HepG2 (cell line): ENCODE data around the gene GCNT2. TPM values are rescaled to one million over a fixed set of nuclear protein-coding genes. Genes with fewer than 3 reads are reported as not detected.

Source experiments
- ATAC-seq: fragments of 200-7000 bp; cut with Tn5 transposase; 3 replicates; pipeline ENCODE4 v1.9.1; 2020; ENCODE audit warnings: mild to moderate bottlenecking, moderate library complexity
- BruUV-seq: library from RNA; stranded (reverse); fragments of 400-500 nt; replicated peaks from 2 replicates; lab custom pipeline; 2021; lab: Mats Ljungman, UMichigan
- CTCF ChIA-PET: fragments of 300-600 bp; formaldehyde crosslinking; extraction: SDS; loops from one replicate; lab custom pipeline; 2021; ENCODE audit warnings: low total read pairs, inconsistent platforms, low intra/inter-chr PET ratio; lab: Yijun Ruan, JAX
- POLR2A ChIA-PET: fragments of 350-600 bp; sonication (Branson Sonifier 250); formaldehyde crosslinking; loops from one replicate; lab custom pipeline; 2020; ENCODE audit warnings: antibody characterized with exemption, inconsistent platforms; lab: Yijun Ruan, JAX
- DNase-seq: peaks from one replicate; pipeline ENCODE4 v3.0.0-alpha.2; 2015; ENCODE audit warnings: low spot score
- FAIRE-seq: peaks from 3 replicates; lab custom pipeline; 2011; peaks lifted over from hg19 to GRCh38; lab: Jason Lieb, UNC
- H2AFZ ChIP-seq: one replicate; pipeline ENCODE4 v1.6.1; 2011; ENCODE audit warnings: low read length, inconsistent platforms
- H3K27ac ChIP-seq: fragments of 300-600 bp; 3 replicates; pipeline ENCODE4 v1.8.0; 2011; ENCODE audit warnings: mixed run types, mild to moderate bottlenecking, mixed read lengths, low read length, inconsistent platforms; ENCODE audit not compliant: insufficient read depth; ENCODE audit errors: extremely low read length
- H3K27me3 ChIP-seq, 2 experiments: fragments of 200-600 bp in 1 of 2; 2 replicates in 1 of 2; 3 replicates in 1 of 2; pipeline versions ENCODE4 v1.6.0 to v1.8.0; 2011; ENCODE audit warnings: low read length in 2 of 2, mild to moderate bottlenecking in 2 of 2, moderate library complexity in 2 of 2, inconsistent platforms in 1 of 2; ENCODE audit not compliant: insufficient read depth in 2 of 2, control insufficient read depth in 1 of 2
- H3K36me3 ChIP-seq, 2 experiments: fragments of 200-600 bp in 1 of 2; replicated peaks in 1 of 2; 2 replicates in 1 of 2; 3 replicates in 1 of 2; pipeline versions ENCODE4 v1.5.1 to v1.8.0; 2011; ENCODE audit warnings: low read length in 2 of 2, inconsistent platforms in 1 of 2; ENCODE audit not compliant: insufficient read depth in 2 of 2, control insufficient read depth in 1 of 2
- H3K4me1 ChIP-seq: 2 replicates; pipeline ENCODE4 v1.5.1; 2012; ENCODE audit warnings: low read length, inconsistent platforms; ENCODE audit not compliant: insufficient read depth
- H3K4me2 ChIP-seq: 2 replicates; pipeline ENCODE4 v1.6.0; 2011; ENCODE audit warnings: low read depth, low read length, inconsistent platforms
- H3K4me3 ChIP-seq, 3 experiments: fragments of 200-600 bp in 1 of 3; sonication (generic), shearing (Covaris generic) in 1 of 3; replicated peaks in 1 of 3; 2 replicates each; pipeline ENCODE4 v1.5.1; 2011 to 2016; ENCODE audit warnings: low read length in 3 of 3, inconsistent platforms in 2 of 3, low read depth in 2 of 3, mild to moderate bottlenecking in 2 of 3, control low read depth in 1 of 3, mixed read lengths in 1 of 3; ENCODE audit not compliant: insufficient read depth in 1 of 3
- H3K79me2 ChIP-seq: one replicate; pipeline ENCODE4 v1.6.1; 2011; ENCODE audit warnings: low read length, inconsistent platforms; ENCODE audit not compliant: insufficient read depth
- H3K9ac ChIP-seq: 2 replicates; pipeline ENCODE4 v1.6.0; 2011; ENCODE audit warnings: mild to moderate bottlenecking, low read depth, low read length, inconsistent platforms; ENCODE audit not compliant: insufficient read depth
- H3K9me3 ChIP-seq: 2 replicates; pipeline ENCODE4 v1.5.1; 2012; ENCODE audit warnings: mild to moderate bottlenecking, low read length
- H4K20me1 ChIP-seq: 2 replicates; pipeline ENCODE4 v1.6.0; 2011; ENCODE audit warnings: inconsistent platforms, mild to moderate bottlenecking, low read length, moderate library complexity; ENCODE audit not compliant: insufficient read depth
- CEBPB ChIP-seq: IDR thresholded peaks from 2 replicates; pipeline ENCODE4 v1.6.1; 2011; ENCODE audit warnings: low read depth, low read length, improper control_type of control experiment, borderline replicate concordance
- GRHL1 ChIP-seq: sonication (generic); formaldehyde crosslinking; conservative IDR thresholded peaks from 2 replicates; pipeline ENCODE4 v1.8.0; 2022; ENCODE audit warnings: missing genetic modification reagents
- KDM2A ChIP-seq: sonication (generic); formaldehyde crosslinking; IDR thresholded peaks from 2 replicates; pipeline ENCODE4 v1.4.0; 2020; ENCODE audit warnings: low read depth, missing genetic modification reagents, borderline replicate concordance
- SOX13 ChIP-seq, 3 experiments: fragments of 450-650 bp in 1 of 3; sonication (generic) in 1 of 3; formaldehyde crosslinking in 1 of 3; IDR thresholded peaks in 2 of 3; conservative IDR thresholded peaks in 1 of 3; 2 replicates each; pipeline versions ENCODE4 v1.5.0 to v1.6.1; 2016 to 2020; ENCODE audit warnings: antibody characterized with exemption in 1 of 3, mild to moderate bottlenecking in 1 of 3, missing compliant biosample characterization in 1 of 3, missing genetic modification reagents in 1 of 3, moderate library complexity in 1 of 3
- TCF7 ChIP-seq: sonication (generic); IDR thresholded peaks from 2 replicates; pipeline ENCODE4 v1.6.1; 2016; ENCODE audit warnings: antibody characterized with exemption, low read depth
- ZNF18 ChIP-seq: sonication (generic); formaldehyde crosslinking; IDR thresholded peaks from 2 replicates; pipeline ENCODE4 v1.8.0; 2022; ENCODE audit warnings: mild to moderate bottlenecking, missing genetic modification reagents; ENCODE audit not compliant: insufficient replicate concordance
- ZNF367 ChIP-seq: sonication (generic); formaldehyde crosslinking; IDR thresholded peaks from 2 replicates; pipeline ENCODE4 v1.4.0; 2020; ENCODE audit warnings: missing genetic modification reagents, borderline replicate concordance
- WGBS: methylation state at CpG from one replicate; pipeline ENCODE4 v1.1.6; 2017; ENCODE audit warnings: low lambda C conversion rate; 5-methylcytosine and 5-hydroxymethylcytosine counted together
- in situ Hi-C: cut with HindIII; loops from 2 replicates; pipeline ENCODE4 v1.10.0; 2017; ENCODE audit warnings: low pct_unique_long_range_greater_than_20kb; ENCODE audit not compliant: extremely low pct_ligation_motif_present
- intact Hi-C: fragments of 100-400 bp; cut with micrococcal nuclease; formaldehyde crosslinking; loops from one replicate; pipeline ENCODE4 v1.10.0; 2022; ENCODE audit not compliant: unreplicated experiment
- polyA plus RNA-seq, 8 experiments: library from polyadenylated mRNA; depleted of rRNA in 3 of 8; stranded (reverse) in 7 of 8; unstranded in 1 of 8; fragments of >200 nt; fragmentation: Illumina TruSeq in 4 of 8; extraction: Trizol in 4 of 8; gene quantifications; 2 replicates each; pipeline versions ENCODE4 v1.2.1 to v1.2.3, GENCODE V29; 2011 to 2016; ENCODE audit warnings: low read depth in 4 of 8, missing spikeins in 1 of 8, mixed read lengths in 1 of 8; ENCODE audit not compliant: insufficient read depth in 1 of 8
- total RNA-seq, 5 experiments: library from RNA; depleted of rRNA; stranded (reverse); fragments of >200 nt; fragmentation: Illumina TruSeq; extraction: Trizol; gene quantifications; 2 replicates each; pipeline ENCODE4 v1.2.3, GENCODE V29; 2016; ENCODE audit warnings: low read depth in 1 of 5

GCNT2 gene
- total and polyA plus RNA-seq, 2 of the 13 experiments (the other 11 are each of a cell fraction or from before 2014, with no cell fraction given): 11.8 to 31.9 TPM

GRCh38 chr6:10641528-10641927, 120.4 kb downstream of the GCNT2 start (continued):
- TF ChIP-seq ZNF18 (no peak), TCF7 (no peak), SOX13 (IDR thresholded peaks at IDR 0.05) (no peak), SOX13 (CRISPR knock-in tag; conservative IDR thresholded peaks at IDR 0.05 in 1 of 2, IDR thresholded peaks at IDR 0.05 in 1 of 2) (no peak)

GRCh38 chr6:10643201-10643651, 122.1 kb downstream of the GCNT2 start:
- no peak for FAIRE-seq
- H3K79me2 ChIP-seq: no peaks in the 10 kb centered on the region
- 0 out of 2 replicates have a peak, but pooled peaks have one; percentile 2 for TF ChIP-seq CEBPB
- TF ChIP-seq GRHL1 (CRISPR knock-in tag): no peak
- TF ChIP-seq KDM2A (CRISPR knock-in tag): no peak
- no peak for TF ChIP-seq ZNF367 (CRISPR knock-in tag)
- intact Hi-C loops (no loop called here), in situ Hi-C loops (no loop called here)
- no peak for DNase-seq
- ATAC-seq: no peak
- H3K4me2 ChIP-seq: no peak overlapping the region
- ChIA-PET CTCF (no interaction called here), POLR2A (no interaction called here)
- H4K20me1 ChIP-seq: no peaks in the 10 kb centered on the region
- H3K27me3 ChIP-seq: peaks cover 2 to 16% of the 10 kb centered on the region in 2 experiments; a peak in 3 of 5 replicates
- H3K27ac ChIP-seq: no peak overlapping the region
- peaks cover 6% of the 10 kb centered on the region for H3K9me3 ChIP-seq
- H2AFZ ChIP-seq: no peak overlapping the region
- no peaks in the 10 kb centered on the region for H3K36me3 ChIP-seq
- no peak overlapping the region for H3K9ac ChIP-seq
- no peak overlapping the region for H3K4me3 ChIP-seq
- no peaks in the 10 kb centered on the region for H3K4me1 ChIP-seq
- BruUV-seq: no TSS peak
- 5% methylated on average over 3 of the region's 3 CpGs for WGBS
